HL-60 (cell line): Measurements from ENCODE around the gene DCC.

Experiments
- DNase-seq, 2 experiments: peaks; one replicate each; pipeline ENCODE4 v3.0.0-alpha.2; 2010 to 2020; ENCODE audit warnings: low read depth in 1 of 2, low spot score in 1 of 2
- H3K27ac ChIP-seq: fragments of 250-450 bp; sonication (Bioruptor Pico); replicated peaks from 2 replicates; pipeline ENCODE4 v1.5.1; 2020; ENCODE audit warnings: mild to moderate bottlenecking, moderate library complexity
- H3K27me3 ChIP-seq: fragments of 250-450 bp; sonication (Bioruptor Pico); 2 replicates; pipeline ENCODE4 v1.5.1; 2021; ENCODE audit warnings: mild to moderate bottlenecking, moderate library complexity; ENCODE audit not compliant: insufficient read depth, poor library complexity, severe bottlenecking
- H3K4me3 ChIP-seq: replicated peaks from 2 replicates; pipeline ENCODE4 v1.5.1; 2011; ENCODE audit warnings: mild to moderate bottlenecking, control low read depth, low read length; ENCODE audit not compliant: insufficient read depth
- GABPA ChIP-seq: IDR thresholded peaks from 2 replicates; pipeline ENCODE4 v1.6.1; 2012; ENCODE audit warnings: low read depth
- POLR2AphosphoS5 ChIP-seq: IDR thresholded peaks from 2 replicates; pipeline ENCODE4 v1.6.1; 2012; ENCODE audit warnings: low read depth
- SPI1 ChIP-seq: IDR thresholded peaks from 2 replicates; pipeline ENCODE4 v1.6.1; 2012; ENCODE audit warnings: low read depth, mild to moderate bottlenecking, borderline replicate concordance
- TF ChIP-seq, protein P1 (sequence below): IDR thresholded peaks from 2 replicates; pipeline ENCODE4 v1.6.1; 2012; ENCODE audit warnings: low read depth; ENCODE audit not compliant: insufficient replicate concordance
- TF ChIP-seq, protein P2 (sequence below): IDR thresholded peaks from one replicate; pipeline ENCODE4 v1.5.1; 2011; ENCODE audit warnings: low read length, control low read depth, inconsistent platforms; ENCODE audit not compliant: insufficient read depth

Gene DCC

DNA sequence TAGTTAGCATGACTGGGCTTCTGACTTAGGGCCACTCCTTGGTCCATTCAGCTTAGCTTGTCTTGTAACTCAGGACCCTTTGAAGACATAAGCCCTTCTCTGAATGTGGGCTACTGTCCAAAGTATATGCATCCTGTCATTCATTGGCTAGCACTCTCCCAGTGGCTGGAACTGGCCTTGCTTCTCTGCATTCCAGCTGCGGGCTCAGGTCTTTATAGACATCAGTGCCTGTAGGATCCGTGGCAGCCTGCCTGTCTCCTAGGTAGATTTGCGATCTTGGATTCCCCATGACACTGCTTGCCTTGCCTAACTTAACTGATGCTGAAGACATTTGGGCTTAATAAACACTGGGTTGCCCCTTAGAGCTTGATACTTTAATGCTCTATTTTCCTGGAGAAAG lies 170.1 kb downstream of the DCC start:
- TF ChIP-seq POLR2AphosphoS5, result no peak
- TF ChIP-seq, protein P1, sequence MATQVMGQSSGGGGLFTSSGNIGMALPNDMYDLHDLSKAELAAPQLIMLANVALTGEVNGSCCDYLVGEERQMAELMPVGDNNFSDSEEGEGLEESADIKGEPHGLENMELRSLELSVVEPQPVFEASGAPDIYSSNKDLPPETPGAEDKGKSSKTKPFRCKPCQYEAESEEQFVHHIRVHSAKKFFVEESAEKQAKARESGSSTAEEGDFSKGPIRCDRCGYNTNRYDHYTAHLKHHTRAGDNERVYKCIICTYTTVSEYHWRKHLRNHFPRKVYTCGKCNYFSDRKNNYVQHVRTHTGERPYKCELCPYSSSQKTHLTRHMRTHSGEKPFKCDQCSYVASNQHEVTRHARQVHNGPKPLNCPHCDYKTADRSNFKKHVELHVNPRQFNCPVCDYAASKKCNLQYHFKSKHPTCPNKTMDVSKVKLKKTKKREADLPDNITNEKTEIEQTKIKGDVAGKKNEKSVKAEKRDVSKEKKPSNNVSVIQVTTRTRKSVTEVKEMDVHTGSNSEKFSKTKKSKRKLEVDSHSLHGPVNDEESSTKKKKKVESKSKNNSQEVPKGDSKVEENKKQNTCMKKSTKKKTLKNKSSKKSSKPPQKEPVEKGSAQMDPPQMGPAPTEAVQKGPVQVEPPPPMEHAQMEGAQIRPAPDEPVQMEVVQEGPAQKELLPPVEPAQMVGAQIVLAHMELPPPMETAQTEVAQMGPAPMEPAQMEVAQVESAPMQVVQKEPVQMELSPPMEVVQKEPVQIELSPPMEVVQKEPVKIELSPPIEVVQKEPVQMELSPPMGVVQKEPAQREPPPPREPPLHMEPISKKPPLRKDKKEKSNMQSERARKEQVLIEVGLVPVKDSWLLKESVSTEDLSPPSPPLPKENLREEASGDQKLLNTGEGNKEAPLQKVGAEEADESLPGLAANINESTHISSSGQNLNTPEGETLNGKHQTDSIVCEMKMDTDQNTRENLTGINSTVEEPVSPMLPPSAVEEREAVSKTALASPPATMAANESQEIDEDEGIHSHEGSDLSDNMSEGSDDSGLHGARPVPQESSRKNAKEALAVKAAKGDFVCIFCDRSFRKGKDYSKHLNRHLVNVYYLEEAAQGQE, result no peak
- no peak for TF ChIP-seq GABPA
- TF ChIP-seq, protein P2, sequence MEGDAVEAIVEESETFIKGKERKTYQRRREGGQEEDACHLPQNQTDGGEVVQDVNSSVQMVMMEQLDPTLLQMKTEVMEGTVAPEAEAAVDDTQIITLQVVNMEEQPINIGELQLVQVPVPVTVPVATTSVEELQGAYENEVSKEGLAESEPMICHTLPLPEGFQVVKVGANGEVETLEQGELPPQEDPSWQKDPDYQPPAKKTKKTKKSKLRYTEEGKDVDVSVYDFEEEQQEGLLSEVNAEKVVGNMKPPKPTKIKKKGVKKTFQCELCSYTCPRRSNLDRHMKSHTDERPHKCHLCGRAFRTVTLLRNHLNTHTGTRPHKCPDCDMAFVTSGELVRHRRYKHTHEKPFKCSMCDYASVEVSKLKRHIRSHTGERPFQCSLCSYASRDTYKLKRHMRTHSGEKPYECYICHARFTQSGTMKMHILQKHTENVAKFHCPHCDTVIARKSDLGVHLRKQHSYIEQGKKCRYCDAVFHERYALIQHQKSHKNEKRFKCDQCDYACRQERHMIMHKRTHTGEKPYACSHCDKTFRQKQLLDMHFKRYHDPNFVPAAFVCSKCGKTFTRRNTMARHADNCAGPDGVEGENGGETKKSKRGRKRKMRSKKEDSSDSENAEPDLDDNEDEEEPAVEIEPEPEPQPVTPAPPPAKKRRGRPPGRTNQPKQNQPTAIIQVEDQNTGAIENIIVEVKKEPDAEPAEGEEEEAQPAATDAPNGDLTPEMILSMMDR, result no peak
- TF ChIP-seq SPI1, result no peak

DNA sequence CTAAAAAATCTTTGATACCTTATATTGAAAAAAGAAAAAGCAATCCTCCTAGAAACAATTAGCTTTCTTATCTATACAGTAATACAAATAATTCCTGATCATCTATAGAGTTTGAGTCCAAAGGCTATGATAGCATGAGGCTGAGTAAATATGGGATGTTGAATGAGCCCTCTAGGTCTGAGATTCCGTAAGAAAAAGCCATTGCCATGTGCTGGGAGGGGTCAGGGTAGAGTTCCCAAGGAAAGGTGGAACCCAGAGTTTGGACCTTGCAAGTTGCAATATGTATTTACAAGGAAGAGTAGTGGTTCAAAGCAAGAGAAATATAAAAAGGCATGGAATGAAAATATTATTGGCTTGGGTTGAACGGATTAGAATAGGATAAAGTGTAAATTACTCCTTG lies 178.1 kb downstream of the DCC start:
- H3K27ac ChIP-seq, result no peak overlapping the region
- DNase-seq, result no peak
- no peaks in the 10 kb centered on the region for H3K27me3 ChIP-seq
- TF ChIP-seq SPI1 (no peak), GABPA (no peak), POLR2AphosphoS5 (no peak)
- TF ChIP-seq, protein P1, result no peak
- TF ChIP-seq, protein P2, result no peak
- H3K4me3 ChIP-seq, result no peak overlapping the region

More for the DNA sequence above, 170.1 kb downstream of the DCC start:
- H3K27ac ChIP-seq, result no peak overlapping the region
- H3K4me3 ChIP-seq, result no peak overlapping the region
- no peak for DNase-seq
- no peaks in the 10 kb centered on the region for H3K27me3 ChIP-seq

DNA sequence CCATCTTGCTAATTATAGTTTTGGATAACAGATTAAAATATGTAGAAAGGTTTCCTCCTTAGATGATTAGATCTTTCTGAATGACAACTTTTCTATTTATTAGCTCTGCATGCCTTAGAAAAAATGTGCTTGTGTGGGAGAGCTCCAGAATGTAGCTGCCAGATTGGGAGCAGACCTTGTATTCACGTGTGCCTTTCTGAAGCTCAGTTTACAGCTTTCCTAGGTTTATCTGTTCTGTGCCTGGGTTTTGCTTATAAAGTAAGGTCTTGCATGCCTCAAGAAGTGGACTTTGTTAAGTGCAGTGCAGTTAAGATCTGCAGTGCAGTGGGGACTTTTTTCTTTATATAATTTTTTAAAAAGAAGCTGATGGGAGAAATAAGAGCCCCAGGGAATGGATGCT lies 179.0 kb downstream of the DCC start:
- no peak for DNase-seq
- TF ChIP-seq GABPA, result no peak
- TF ChIP-seq, protein P1, result no peak
- TF ChIP-seq, protein P2, result no peak
- no peak for TF ChIP-seq SPI1
- TF ChIP-seq POLR2AphosphoS5, result no peak
- H3K27me3 ChIP-seq, result no peaks in the 10 kb centered on the region
- no peak overlapping the region for H3K4me3 ChIP-seq
- no peak overlapping the region for H3K27ac ChIP-seq
